GM19193 (cell line): Measurements from ENCODE around the gene PNMT.

ENCODE experiments used
- POLR2A ChIP-seq: IDR thresholded peaks from 4 replicates; pipeline ENCODE4 v1.6.1; 2011; ENCODE audit not compliant: insufficient read depth, insufficient read length; ENCODE audit errors: extremely low read depth

The PNMT gene, protein sequence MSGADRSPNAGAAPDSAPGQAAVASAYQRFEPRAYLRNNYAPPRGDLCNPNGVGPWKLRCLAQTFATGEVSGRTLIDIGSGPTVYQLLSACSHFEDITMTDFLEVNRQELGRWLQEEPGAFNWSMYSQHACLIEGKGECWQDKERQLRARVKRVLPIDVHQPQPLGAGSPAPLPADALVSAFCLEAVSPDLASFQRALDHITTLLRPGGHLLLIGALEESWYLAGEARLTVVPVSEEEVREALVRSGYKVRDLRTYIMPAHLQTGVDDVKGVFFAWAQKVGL

GRCh38 chr17:39667945-39668924 is at the start of gene PNMT:
PNMT (plus strand) TSS chr17:39668453; CDS start chr17:39668476, 23 bp downstream.
- no peak for TF ChIP-seq POLR2A

DNA sequence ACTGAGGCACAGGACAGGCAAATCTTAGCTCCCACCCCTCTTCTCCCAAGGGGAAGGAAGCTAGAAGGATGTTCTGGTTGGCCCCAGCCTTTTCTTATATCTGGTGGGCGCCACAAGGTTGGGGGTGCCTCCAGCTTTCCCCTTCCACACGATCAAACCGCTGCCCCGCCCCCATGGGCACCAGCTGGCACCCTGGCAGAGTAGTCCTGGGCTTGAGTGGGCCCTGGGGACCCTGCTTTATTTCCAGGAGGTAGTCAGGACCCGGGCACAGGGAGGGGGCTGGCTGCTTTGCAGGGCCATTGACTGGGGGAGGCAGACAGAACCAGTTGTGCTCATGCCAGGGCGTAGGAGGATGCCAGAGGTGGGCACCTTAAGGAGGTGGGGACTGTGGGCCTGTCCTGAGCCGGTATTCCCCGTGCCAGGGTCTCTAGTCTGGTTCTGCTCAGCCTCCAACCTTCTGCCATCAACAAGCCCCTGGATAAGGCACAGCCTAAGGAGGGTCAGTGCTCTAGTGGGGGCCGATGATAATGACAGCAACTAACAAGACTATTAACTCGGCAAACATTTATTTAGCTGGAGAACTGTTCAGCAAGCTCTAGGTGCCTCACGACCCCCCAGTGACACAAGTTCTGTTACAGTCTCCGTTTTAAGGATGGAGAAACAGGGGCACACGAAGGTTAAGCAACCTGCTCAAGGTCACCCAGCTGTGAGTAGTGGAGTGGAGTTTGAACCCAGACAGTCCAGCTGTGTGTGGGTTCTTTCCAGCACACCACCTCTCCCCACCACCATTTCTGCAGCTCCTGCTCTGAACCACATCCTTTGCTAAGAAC is 49.1 kb upstream of the PNMT start:
- no peak for TF ChIP-seq POLR2A

GRCh38 chr17:39619786-39620101 is 48.5 kb upstream of the PNMT start:
- TF ChIP-seq POLR2A, result no peak

DNA sequence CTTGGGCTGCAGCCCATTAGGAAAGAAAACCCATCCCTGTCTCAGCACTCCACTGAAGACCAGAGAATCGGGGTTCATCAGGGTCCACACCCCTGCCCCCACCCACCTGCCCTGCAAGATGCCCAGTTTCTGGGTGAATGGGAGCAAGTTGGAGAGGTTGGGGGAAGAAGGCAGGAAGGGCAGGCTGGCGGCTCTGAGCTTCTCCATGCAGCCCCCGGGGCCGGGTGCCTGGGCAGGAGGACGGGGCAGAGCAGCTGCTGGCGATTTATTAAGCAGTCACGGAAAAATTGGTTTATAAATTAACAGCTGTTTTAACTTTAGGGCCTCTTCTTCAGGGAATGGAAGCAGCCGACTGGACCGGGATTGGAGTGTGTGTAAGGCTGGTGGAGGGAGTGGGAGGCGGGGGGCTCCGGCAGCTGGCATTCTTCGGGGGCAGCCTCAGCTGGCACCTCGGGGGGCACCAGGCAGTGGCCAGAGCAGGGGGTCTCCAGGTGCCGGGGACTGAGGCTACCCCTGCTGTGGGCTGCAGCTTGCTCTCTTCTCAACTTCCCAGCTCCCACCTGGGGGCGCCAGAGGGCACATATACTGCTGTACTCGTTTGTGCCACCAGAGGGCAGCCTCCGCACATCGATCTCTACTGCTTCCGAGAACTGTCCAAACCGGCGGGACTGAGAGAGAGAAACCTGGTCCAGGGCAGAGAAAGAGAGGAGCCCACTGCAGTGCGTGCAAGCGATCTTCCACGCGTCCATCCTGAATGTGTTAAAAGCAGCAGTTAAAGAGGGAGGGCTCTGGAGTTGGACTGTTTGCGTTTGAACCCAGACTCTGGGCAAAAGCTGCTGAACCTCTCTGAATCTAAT is 46.5 kb upstream of the PNMT start:
- TF ChIP-seq POLR2A, result no peak

DNA sequence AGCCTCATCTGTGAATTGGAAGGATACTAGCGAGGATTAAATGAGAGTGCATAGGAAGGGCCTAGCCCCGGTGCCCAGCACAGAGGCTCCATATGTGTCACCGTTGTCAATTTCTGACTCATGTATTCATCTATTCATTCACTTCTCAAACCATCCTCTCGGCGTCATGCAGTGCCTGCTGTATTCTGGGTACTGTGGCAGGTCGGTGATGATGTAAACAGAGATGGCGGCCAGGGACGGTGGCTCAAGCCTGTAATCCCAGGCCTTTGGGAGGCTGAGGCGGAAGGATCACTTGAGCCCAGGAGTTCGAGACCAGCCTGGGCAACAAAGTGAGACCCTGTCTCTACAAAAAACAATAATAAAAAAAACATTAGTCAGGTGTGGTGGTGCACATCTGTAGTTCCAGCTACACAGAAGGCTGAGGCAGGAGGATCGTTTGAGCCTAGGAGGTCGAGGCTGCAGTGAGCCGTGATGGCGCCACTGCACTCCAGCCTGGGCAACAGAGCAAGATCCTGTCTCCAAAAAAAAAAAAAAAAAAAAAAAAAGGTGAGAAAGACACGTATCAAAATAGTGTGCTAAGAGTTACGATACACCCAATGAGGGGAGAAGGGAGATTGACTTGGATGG is 45.8 kb upstream of the PNMT start:
- no peak for TF ChIP-seq POLR2A

GRCh38 chr17:39623356-39623950 is 44.8 kb upstream of the PNMT start:
- no peak for TF ChIP-seq POLR2A

DNA sequence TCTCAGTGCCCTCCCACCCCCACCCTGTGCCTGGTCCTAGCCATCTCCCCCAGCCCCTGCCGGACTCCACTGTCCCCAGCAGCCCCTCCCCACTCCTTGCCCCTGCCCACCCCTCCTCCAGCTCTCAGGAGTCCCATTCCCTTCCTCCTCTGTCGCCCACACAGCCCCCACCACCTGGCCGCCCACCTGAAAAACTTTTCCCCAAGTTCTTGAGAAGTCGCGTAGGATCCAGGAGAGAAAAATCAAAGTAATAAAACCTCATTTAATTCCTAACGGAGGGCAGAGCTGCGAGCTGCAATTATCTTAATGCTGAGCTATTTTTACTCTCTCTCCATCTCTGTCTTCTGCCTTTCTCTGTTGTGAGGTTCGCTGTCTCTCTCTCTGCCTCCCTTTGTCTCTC is 43.9 kb upstream of the PNMT start:
- no peak for TF ChIP-seq POLR2A

DNA sequence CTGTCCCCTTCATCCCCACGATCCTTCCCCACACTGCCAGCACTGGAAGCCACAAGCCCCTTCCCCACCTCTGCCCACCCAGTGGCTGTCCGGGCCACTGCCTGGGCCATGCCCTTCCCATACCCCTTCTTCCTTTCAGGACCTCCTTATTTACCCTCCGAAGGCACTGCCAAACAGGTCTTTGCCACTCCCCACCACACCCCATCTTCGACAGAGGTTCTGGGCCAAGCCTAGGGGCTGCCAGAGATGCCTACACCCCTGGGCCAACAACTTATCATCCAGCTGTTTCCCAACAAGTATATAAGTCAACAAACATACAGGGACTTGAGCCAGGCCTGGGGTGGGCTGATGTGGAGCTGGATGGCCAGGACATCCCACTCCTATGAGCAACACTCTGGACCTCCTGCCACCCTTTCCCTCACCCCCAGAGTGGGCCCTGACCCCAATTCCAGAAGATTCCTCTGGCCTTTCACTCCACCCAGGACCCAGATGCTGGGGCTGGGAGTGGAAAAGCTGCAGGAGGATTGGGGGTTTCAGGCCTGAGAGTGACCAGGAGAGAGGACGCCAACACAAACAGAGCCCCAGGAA is 43.0 kb upstream of the PNMT start:
- no peak for TF ChIP-seq POLR2A

DNA sequence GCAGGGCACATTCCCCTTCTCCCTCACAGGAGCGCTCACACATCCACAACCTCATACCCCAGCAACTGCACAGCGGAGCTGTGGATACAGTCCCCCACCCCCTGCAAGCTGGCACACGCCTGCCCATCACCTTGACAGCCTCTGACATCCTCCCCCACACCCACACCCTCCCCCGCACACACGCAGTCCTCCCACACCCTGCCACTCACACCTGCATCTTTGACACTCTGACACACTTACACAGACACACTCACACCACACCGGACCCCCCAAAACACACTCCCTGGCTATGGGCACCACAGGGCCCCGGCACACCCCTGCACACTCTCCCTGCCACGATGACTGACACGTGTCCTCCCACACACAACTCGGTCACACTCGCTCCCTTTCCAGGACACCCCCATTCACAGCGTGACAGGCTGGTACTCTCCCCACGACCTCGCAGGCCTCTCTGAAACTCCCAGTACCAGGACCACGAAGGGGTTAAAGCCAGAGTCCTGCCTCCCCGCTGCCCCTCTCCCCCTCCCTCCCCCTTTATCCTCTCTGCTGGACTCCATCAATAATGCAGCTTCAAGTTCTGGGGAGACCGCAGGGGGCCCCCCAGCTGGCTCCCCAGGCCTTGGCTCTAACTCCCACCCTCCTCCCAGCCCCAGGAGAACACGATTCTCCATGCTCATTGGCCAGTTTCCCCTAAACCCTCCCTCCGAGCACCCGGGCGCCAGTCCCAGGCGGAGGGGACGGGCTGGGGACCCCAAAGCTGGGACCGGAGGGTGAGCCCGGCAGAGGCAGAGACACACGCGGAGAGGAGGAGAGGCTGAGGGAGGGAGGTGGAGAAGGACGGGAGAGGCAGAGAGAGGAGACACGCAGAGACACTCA is 41.8 kb upstream of the PNMT start, which contains the start of gene PPP1R1B:
Gene PPP1R1B (plus strand): TSS at position 782 of the 876 bp plus-strand sequence. CDS start 441 bp downstream, outside the sequence.
- TF ChIP-seq POLR2A, result no peak

GRCh38 chr17:39627047-39627711 is 41.1 kb upstream of the PNMT start:
- no peak for TF ChIP-seq POLR2A

DNA sequence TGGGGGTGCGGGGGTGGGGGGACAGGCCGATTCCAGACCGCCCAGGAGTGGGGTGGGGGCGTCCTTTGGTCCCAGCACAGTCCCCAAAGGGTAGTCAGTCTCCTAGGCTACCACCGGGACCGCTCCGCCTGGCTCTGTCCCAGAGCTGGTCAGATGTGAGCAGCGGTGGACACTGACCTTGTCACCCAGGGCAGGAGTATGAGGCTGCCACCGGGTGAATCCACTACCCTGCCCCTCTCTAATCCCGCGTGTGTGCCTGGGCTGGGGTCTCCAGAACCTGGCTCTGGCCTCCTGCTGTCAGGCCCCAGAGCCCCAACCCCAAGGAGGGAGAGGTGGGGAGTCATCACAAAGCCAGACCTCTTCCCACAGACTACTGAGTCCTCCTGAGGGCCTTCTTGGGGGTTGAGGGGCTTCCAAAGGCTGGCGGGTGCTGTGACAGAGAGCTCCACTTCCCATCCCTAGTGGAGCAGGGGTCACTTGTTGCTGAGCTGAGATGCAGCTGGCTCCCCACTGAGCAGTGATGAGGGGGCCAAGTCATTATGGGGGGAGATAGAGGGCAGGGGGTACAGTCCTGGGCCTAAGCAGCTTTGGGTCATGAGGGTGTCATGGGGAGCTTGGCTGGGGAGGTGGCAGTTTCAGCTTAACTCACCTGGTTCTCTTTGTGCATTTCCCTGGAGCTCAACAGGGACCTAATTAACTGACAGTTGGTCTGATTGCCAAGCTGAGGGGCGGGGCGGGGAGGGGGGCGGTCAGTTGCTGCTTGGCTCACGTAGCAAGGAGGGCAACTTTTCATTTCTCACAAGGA is 40.3 kb upstream of the PNMT start:
- TF ChIP-seq POLR2A, result no peak
